OCI-LY3 (cell line): Measurements from ENCODE around the gene MYOT.

Experiments
- H2AFZ ChIP-seq: fragments of 200-600, 300-600 bp; shearing (Covaris generic); 2 replicates; pipeline ENCODE4 v1.6.0; 2014; ENCODE audit warnings: antibody characterized with exemption, low read depth, low read length
- H3K27ac ChIP-seq: fragments of 200-600, 300-600 bp; sonication (generic); 2 replicates; pipeline ENCODE4 v1.5.1; 2014; ENCODE audit warnings: mild to moderate bottlenecking, low read length, moderate library complexity, mixed read lengths
- H3K27me3 ChIP-seq: fragments of 200-600, 300-600 bp; sonication (generic); 2 replicates; pipeline ENCODE4 v1.6.1; 2014; ENCODE audit warnings: low read depth, low read length, mixed read lengths
- H3K36me3 ChIP-seq: fragments of 200-600, 300-600 bp; sonication (generic); replicated peaks from 2 replicates; pipeline ENCODE3; 2014; ENCODE audit warnings: low read depth, low read length, mixed read lengths
- H3K4me1 ChIP-seq: fragments of 300-600, 200-600 bp; sonication (generic); 2 replicates; pipeline ENCODE4 v1.6.1; 2014; ENCODE audit warnings: low read length, mixed read lengths
- H3K4me2 ChIP-seq: fragments of 200-600, 300-600 bp; sonication (generic); 2 replicates; pipeline ENCODE4 v1.6.1; 2014; ENCODE audit warnings: low read length, mixed read lengths
- H3K4me3 ChIP-seq: fragments of 300-600, 200-600 bp; sonication (generic); 2 replicates; pipeline ENCODE4 v1.5.1; 2014; ENCODE audit warnings: antibody characterized with exemption, mild to moderate bottlenecking, low read length, moderate library complexity
- H3K79me2 ChIP-seq: fragments of 300-600, 200-600 bp; shearing (Covaris generic); 2 replicates; pipeline ENCODE4 v1.6.1; 2014; ENCODE audit warnings: mild to moderate bottlenecking, low read length, mixed read lengths
- H3K9ac ChIP-seq: fragments of 300-600, 200-600 bp; shearing (Covaris generic); 2 replicates; pipeline ENCODE4 v1.6.0; 2014; ENCODE audit warnings: mild to moderate bottlenecking, low read length, moderate library complexity
- H3K9me3 ChIP-seq: fragments of 200-600, 300-600 bp; shearing (Covaris generic); 2 replicates; pipeline ENCODE4 v1.6.1; 2014; ENCODE audit warnings: low read length, mixed read lengths; ENCODE audit not compliant: insufficient read depth
- H4K20me1 ChIP-seq: fragments of 200-600, 300-600 bp; sonication (generic); 2 replicates; pipeline ENCODE4 v1.6.1; 2016; ENCODE audit warnings: low read length, mixed read lengths; ENCODE audit not compliant: insufficient read depth
- CTCF ChIP-seq: fragments of 200-600, 300-600 bp; sonication (generic); IDR thresholded peaks from 2 replicates; pipeline ENCODE4 v1.5.1; 2014; ENCODE audit warnings: antibody characterized with exemption, low read length, low read depth
- EZH2phosphoT487 ChIP-seq: fragments of 200-600 bp; shearing (Covaris generic); IDR thresholded peaks from 2 replicates; pipeline ENCODE4 v1.6.1; 2018; ENCODE audit warnings: antibody characterized with exemption, mixed run types, low read depth

Gene MYOT

GRCh38 chr5:137831105-137831504 lies 36.6 kb upstream of the MYOT start:
- Histone ChIP-seq H3K27me3 (no peaks in the 10 kb centered on the region), H3K4me2 (no peak overlapping the region), H3K36me3 (no peaks in the 10 kb centered on the region), H3K9ac (no peak overlapping the region), H2AFZ (no peak overlapping the region), H3K9me3 (no peaks in the 10 kb centered on the region), H3K4me3 (no peak overlapping the region), H3K79me2 (no peaks in the 10 kb centered on the region), H3K4me1 (no peaks in the 10 kb centered on the region), H3K27ac (no peak overlapping the region), H4K20me1 (no peaks in the 10 kb centered on the region)
- no peak for TF ChIP-seq EZH2phosphoT487
- no peak for TF ChIP-seq CTCF

GRCh38 chr5:137831526-137831925 lies 36.1 kb upstream of the MYOT start:
- Histone ChIP-seq H3K4me1 (no peaks in the 10 kb centered on the region), H3K9me3 (no peaks in the 10 kb centered on the region), H2AFZ (no peak overlapping the region), H3K27ac (no peak overlapping the region), H4K20me1 (no peaks in the 10 kb centered on the region), H3K4me2 (no peak overlapping the region), H3K27me3 (no peaks in the 10 kb centered on the region), H3K36me3 (no peaks in the 10 kb centered on the region), H3K79me2 (no peaks in the 10 kb centered on the region), H3K9ac (no peak overlapping the region), H3K4me3 (no peak overlapping the region)
- TF ChIP-seq CTCF (no peak), EZH2phosphoT487 (no peak)

- Histone ChIP-seq H3K36me3 (no peaks in the 10 kb centered on the region), H3K27me3 (no peaks in the 10 kb centered on the region), H3K4me1 (no peaks in the 10 kb centered on the region), H3K27ac (no peak overlapping the region), H3K9ac (no peak overlapping the region), H3K4me2 (no peak overlapping the region), H4K20me1 (no peaks in the 10 kb centered on the region), H2AFZ (no peak overlapping the region), H3K4me3 (no peak overlapping the region), H3K9me3 (no peaks in the 10 kb centered on the region), H3K79me2 (no peaks in the 10 kb centered on the region)
- no peak for TF ChIP-seq CTCF
- no peak for TF ChIP-seq EZH2phosphoT487
Observed at GRCh38 chr5:137832416-137832815, 35.2 kb upstream of the MYOT start.

GRCh38 chr5:137833463-137833862 lies 34.2 kb upstream of the MYOT start:
- Histone ChIP-seq H3K4me2 (no peak overlapping the region), H3K9me3 (no peaks in the 10 kb centered on the region), H3K9ac (no peak overlapping the region), H3K27ac (no peak overlapping the region), H3K4me1 (no peaks in the 10 kb centered on the region), H3K4me3 (no peak overlapping the region), H3K27me3 (no peaks in the 10 kb centered on the region), H3K36me3 (no peaks in the 10 kb centered on the region), H2AFZ (no peak overlapping the region), H4K20me1 (no peaks in the 10 kb centered on the region), H3K79me2 (no peaks in the 10 kb centered on the region)
- TF ChIP-seq CTCF = no peak
- no peak for TF ChIP-seq EZH2phosphoT487
